OCI-LY1 (cell line): ENCODE measurements around the gene EFNA2.

Source experiments
- CTCF ChIP-seq: fragments of 200-600 bp; sonication (generic), shearing (Covaris generic); IDR thresholded peaks from 2 replicates; pipeline ENCODE4 v1.5.1; 2017; ENCODE audit warnings: mild to moderate bottlenecking, antibody characterized with exemption, low read length, moderate library complexity, mixed read lengths
- EZH2 ChIP-seq: fragments of 200-600 bp; sonication (generic), shearing (Covaris generic); IDR thresholded peaks from 2 replicates; pipeline ENCODE4 v1.8.0; 2017; ENCODE audit warnings: borderline replicate concordance, mixed run types, mild to moderate bottlenecking, antibody characterized with exemption, low read length, moderate library complexity, mixed read lengths

- TF ChIP-seq CTCF (no peak), EZH2 (no peak)
These were observed 22.5 kb upstream of the EFNA2 start for GRCh38 chr19:1263188-1263587.
